GM12801 (cell line): ENCODE measurements around the gene ATRX.

Experiments used
- CTCF ChIP-seq: IDR thresholded peaks from one replicate; pipeline ENCODE4 v1.5.1; 2011; ENCODE audit warnings: control low read depth; ENCODE audit not compliant: insufficient read length; ENCODE audit errors: extremely low read depth

Gene ATRX

GRCh38 chrX:77698242-77698641, 87.8 kb downstream of the ATRX start:
- no peak for TF ChIP-seq CTCF

GRCh38 chrX:77694491-77694890, 91.5 kb downstream of the ATRX start:
- no peak for TF ChIP-seq CTCF

- no peak for TF ChIP-seq CTCF
Observed at GRCh38 chrX:77693594-77693993, 92.4 kb downstream of the ATRX start.

GRCh38 chrX:77691916-77692315, 94.1 kb downstream of the ATRX start:
- no peak for TF ChIP-seq CTCF

GRCh38 chrX:77689376-77689775, 96.6 kb downstream of the ATRX start:
- no peak for TF ChIP-seq CTCF

- TF ChIP-seq CTCF = no peak
Observed at GRCh38 chrX:77679144-77679543, 106.9 kb downstream of the ATRX start.

GRCh38 chrX:77675986-77676385, 110.0 kb downstream of the ATRX start:
- no peak for TF ChIP-seq CTCF

- no peak for TF ChIP-seq CTCF
Observed at GRCh38 chrX:77668391-77669237, 117.4 kb downstream of the ATRX start.
